HG03571 (cell line): ENCODE data around the gene BCAR3.

Experiments
- ATAC-seq: cut with Tn5 transposase; IDR thresholded peaks from one replicate; pipeline ENCODE4 v1.9.1; 2021; ENCODE audit not compliant: unreplicated experiment

Gene BCAR3

DNA sequence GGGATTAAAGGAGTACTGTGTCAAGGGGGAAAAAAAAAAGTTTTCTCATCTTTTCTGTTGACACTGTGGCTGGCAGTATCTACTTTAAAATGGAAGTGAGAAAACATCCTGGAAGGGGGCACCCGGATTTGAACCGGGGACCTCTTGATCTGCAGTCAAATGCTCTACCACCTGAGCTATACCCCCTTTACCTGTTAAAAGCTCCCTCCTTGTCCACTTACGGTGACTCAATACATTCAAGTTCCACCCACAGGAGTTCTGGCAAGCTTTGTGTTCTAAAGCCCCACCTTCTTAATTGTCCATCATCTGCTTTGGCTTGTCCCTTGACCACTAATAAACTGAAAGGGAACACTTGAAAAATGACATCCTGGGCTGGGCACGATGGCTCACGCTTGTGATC, 165.5 kb downstream of the BCAR3 start:
- no peak for ATAC-seq
